ENCODE data around the gene NIPAL3.

GRCh38 chr1:24470592-24470991, 55.0 kb downstream of the NIPAL3 start:
- TF ChIP-seq EZH2 (IDR thresholded peaks at IDR 0.05; ENCODE audit: borderline replicate concordance, low read depth, low read length, poor library complexity, severe bottlenecking), result no peak
- TF ChIP-seq CTCF (conservative IDR thresholded peaks at IDR 0.05; ENCODE audit: low read depth, low read length), result no peak
